DMS79 treated with DMSO at 0.1 percent for 48 hours (cell line): Measurements from ENCODE around the gene MAP4.
A peak's percentile ranks its signal among the peaks of the same experiment; 100 is the strongest.

Experiments used
- DNase-seq: peaks from one replicate; lab custom pipeline; 2025; lab: John Stamatoyannopoulos, UW

The MAP4 gene

DNA sequence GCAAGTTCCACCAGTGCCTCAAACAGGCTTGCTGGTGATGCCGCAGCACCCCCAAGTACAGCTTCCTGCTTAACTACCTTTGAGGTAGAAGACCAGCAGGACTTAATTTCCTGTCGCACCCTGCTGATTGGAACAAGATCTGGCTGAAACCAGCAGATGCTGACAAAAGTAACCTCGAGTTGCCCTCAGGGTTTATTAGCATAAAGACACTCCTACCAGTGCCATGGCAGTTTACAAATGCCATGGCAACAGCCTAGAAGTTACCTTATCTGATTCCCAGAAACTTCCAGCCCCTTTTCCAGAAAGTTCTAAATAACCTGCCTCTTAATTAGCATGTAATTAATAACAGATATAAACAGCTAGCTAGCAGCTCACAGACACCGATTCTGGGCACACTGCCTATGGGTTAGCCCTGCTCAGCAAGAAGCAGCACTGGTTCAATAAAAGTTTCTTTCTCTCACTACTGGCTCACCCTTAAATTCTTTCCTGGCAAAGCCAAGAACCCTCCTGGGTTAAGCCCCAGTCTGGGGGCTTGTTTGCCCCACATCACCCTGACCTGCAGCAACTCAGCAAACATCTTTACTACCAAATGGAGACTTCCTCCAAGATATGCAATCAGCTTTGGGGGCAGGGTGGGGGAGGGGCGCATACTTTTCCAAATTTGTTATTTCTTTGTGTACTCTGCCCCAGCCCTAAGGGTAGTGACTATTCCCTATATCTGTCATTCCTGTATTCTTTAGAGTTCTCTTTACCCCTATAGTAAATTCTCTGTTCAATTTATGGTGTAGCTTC is 54.2 kb downstream of the MAP4 start:
- DNase-seq: no peak

- DNase-seq: no peak
Observed at GRCh38 chr3:47961036-47961435, 55.2 kb downstream of the MAP4 start.

DNA sequence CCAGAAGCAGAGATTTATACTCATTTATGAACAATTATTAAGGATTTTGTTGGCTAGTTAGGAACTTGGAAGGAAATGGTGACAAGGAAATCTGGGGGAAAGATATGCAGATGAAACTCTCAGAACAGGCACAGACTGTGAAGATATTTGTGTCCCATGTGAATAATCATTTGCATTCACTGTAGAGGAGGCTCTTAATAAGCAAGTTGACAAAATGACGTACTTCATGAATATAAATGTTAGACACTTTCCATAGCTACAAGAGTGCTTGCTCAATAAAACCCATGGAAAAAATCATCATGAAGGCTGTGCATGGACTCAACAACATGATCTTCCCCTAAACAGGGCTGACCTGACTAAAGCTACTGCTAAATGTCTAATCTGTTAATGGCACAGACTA is 59.7 kb downstream of the MAP4 start:
- no peak for DNase-seq

DNA sequence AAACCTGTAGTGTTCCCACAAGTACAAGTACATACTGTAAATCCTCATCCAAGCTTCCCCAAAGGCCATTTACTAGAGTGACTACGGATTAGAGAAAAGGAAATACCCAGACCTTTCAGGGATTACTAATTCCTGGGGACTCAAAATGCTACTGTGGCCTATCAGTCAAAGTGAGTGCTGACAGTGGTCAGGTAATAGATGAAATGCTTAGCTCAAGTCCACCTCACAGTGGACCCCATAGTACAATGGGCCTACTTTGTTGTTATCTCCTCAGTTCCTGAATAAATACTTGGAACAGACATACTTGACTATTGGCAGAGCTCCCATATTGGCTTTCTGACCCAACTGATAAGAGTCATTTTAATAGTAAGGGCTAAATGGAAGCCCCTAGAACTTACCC is 61.6 kb downstream of the MAP4 start:
- peak; percentile 9 for DNase-seq

GRCh38 chr3:47950453-47951169 is 65.6 kb downstream of the MAP4 start:
- no peak for DNase-seq

DNA sequence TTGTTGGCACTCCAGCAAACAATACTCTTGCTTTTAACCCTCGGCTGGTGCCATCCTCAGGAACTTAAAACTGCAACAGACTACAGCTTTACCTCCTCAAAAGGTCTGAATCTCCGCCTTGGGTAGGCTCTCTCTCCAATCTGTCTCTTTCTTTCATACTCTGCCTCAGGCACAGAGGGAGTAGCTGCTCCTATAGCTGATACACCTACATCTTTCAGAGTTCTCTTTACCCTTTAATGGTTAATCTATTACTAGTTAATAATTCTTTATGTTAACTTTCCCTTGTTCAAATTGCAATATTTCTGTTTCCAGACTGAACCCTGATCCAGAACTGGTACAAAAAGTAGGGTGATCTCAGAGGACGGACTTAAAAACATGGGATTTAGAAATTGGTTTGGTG is 66.2 kb downstream of the MAP4 start:
- DNase-seq: no peak

GRCh38 chr3:47940232-47940631 is 76.0 kb downstream of the MAP4 start:
- DNase-seq: no peak

- DNase-seq: no peak
Observed at GRCh38 chr3:47932421-47932820, 83.8 kb downstream of the MAP4 start.

GRCh38 chr3:47930979-47931378 is 85.2 kb downstream of the MAP4 start:
- no peak for DNase-seq

DNA sequence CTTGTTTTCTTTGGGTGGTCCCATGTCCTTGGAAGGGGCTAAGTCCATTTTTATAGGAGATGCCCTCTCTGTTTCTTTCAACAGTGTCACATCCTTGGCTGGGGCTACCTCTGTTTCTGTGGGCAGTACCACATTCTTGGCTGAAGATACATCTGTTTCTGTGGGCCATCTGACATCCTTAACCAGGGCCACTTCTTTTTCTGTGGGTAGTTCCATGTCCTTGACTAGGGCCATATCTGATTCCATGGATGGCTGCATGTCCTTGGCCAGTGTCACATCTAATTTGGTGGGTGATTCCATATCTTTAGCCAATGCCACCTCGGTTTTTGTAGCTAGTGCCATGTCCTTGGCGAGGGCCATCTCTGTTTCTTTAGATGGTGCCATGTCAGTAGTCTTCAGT is 99.5 kb downstream of the MAP4 start:
- no peak for DNase-seq

DNA sequence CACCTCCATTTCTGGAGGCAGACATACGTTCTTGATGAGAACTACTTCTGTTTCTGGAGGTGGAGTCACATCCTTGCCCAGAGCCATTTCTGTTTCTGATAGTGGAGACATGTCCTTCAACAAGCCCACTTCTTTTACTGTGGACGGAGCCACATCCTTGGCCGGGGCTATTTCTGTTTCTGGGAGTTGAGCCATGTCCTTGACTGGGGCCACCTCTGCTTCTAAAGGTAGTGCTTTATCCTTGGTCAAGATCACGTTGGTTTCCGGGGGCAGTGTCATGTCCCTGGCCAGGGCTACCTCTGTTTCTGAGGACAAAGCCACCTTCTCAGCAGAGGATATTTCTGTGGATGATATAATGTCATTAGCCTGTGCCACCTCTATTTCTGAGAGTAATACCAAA is 100.0 kb downstream of the MAP4 start:
- no peak for DNase-seq

DNA sequence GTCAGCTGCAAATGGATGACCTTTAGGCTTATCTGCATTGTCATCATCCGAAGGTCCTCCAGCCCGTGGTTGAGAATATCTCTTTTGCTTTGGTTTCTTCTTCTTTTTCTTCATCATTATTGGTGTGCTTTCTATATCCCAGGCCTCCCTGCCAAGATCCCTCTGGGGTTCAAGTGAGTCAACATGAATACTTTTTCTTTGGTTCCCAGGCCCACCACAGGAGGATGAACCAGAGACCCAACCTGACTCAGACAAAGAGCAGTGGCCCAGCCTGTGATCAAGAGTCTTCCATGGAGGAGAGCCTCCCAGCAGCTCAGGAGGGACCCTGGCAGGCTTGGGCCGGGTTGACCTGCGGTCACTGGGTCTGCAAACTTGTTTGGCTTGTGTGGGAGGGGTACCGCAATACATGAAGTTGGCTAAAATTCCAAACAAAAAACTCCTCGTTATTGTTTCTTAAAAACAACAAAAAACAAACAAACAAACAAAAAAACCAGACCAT is 104.2 kb downstream of the MAP4 start:
- no peak for DNase-seq

GRCh38 chr3:47910777-47911440 is 105.3 kb downstream of the MAP4 start:
- DNase-seq: no peak

GRCh38 chr3:47910233-47910632 is 106.0 kb downstream of the MAP4 start:
- no peak for DNase-seq

GRCh38 chr3:47909607-47910006 is 106.6 kb downstream of the MAP4 start:
- DNase-seq: no peak

DNA sequence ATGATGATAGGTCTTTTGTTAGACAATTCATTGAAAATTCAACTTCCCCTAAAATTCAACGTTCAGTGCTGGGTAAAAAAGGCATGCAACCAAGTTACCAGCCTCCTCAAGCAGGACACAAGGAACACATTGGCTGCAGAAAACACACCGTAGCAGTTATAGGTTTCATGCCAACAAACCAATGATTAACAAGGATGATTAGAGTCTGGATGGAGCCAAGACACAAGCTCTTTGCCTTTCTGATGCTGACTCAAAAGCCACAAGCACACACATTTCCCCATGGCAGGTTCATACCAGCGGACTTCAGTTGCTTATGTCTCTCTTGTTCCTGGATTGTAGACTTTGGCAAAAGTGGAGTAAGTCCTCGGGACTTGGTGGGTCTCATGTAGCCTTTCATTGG is 107.5 kb downstream of the MAP4 start:
- DNase-seq: no peak

- no peak for DNase-seq
Observed at GRCh38 chr3:47907784-47908183, 108.4 kb downstream of the MAP4 start.

DNA sequence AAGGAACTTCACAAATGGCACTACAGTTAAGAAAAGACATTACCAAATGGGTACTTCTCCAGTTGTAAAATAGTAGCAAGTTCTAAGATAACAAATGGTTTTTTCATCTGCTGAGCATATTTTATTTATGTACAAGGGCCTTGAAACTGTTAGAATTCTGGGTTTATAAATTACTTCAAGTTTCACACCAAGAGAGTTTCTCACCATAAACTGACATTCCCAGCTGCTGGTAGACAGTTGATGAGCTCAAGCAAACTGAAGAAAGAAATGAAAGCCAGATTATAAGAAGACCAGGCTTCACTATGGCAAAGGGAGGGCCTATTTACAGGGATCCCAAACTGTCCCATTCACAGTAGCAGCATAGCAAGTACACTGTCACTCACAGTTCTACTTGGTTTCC is 113.5 kb downstream of the MAP4 start:
- no peak for DNase-seq

- DNase-seq: no peak
Observed at GRCh38 chr3:47901280-47901833, 114.9 kb downstream of the MAP4 start.

- DNase-seq: no peak
Observed at GRCh38 chr3:47899495-47900108, 116.6 kb downstream of the MAP4 start.

DNA sequence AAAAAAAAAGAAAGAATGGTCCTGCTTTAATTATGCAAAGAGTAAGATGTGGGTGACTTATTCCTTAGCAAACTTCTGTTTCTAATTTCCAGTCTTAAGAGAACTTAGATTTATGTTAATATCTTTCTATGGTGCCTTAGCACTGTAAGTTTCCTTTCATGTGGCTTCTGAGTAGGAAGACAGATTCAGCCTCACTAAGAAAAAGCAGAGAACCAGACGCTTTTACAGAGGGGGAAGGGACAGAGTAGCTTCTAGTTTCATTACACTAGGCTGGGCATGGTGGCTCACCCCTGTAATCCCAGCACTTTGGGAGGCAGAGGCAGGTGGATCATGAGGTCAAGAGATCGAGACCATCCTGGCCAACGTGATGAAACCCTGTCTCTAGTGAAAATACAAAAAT is 118.3 kb downstream of the MAP4 start:
- no peak for DNase-seq

DNA sequence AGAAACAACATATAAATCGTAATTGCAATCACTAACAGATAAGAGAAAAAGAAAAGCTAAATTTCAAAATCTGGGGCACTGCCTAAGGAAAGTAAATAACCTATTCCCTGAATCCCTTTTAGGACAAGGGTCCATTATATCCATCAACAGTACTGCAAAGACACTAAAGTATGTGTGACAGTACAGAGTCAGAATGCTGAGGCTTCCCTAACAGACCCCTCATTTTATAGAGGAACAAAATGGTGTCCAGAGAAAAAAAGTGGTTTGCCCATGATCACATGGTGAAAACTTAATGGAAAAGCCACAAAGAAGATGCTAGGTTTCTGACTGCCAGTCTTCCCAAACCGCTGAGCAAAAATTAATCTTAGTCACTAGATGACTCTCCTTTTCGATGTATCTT is 119.5 kb downstream of the MAP4 start:
- DNase-seq: no peak
